Neutrophil (primary cell): ENCODE results near the gene CPNE4.

Experiments used
- H3K27ac ChIP-seq: fragments of 200-600 bp; sonication (generic); 2 replicates; pipeline ENCODE4 v1.5.1; 2016; ENCODE audit warnings: mild to moderate bottlenecking, moderate library complexity
- H3K27me3 ChIP-seq: fragments of 200-600 bp; sonication (generic); 2 replicates; pipeline ENCODE4 v1.6.0; 2016; ENCODE audit warnings: mild to moderate bottlenecking
- H3K36me3 ChIP-seq: fragments of 200-600 bp; sonication (generic); 2 replicates; pipeline ENCODE4 v1.5.1; 2017
- H3K4me1 ChIP-seq, 2 experiments: fragments of 200-600 bp in 1 of 2; sonication (generic) in 1 of 2; 1 replicate in 1 of 2; 2 replicates in 1 of 2; pipeline versions ENCODE4 v1.5.1 to v1.6.1; 2013 to 2016; ENCODE audit warnings: low read depth in 1 of 2, low read length in 1 of 2, mild to moderate bottlenecking in 1 of 2, moderate library complexity in 1 of 2; ENCODE audit not compliant: control insufficient read depth in 1 of 2, insufficient read depth in 1 of 2
- H3K4me3 ChIP-seq, 2 experiments: fragments of 200-600 bp in 1 of 2; sonication (generic) in 1 of 2; 1 replicate in 1 of 2; 2 replicates in 1 of 2; pipeline ENCODE4 v1.5.1; 2013 to 2016; ENCODE audit warnings: low read depth in 1 of 2, low read length in 1 of 2, mild to moderate bottlenecking in 1 of 2, moderate library complexity in 1 of 2
- H3K9me3 ChIP-seq: fragments of 200-600 bp; sonication (generic); 2 replicates; pipeline ENCODE4 v1.5.1; 2016
- CTCF ChIP-seq: fragments of 200-600 bp; sonication (generic); IDR thresholded peaks from 2 replicates; pipeline ENCODE4 v1.5.1; 2016; ENCODE audit warnings: antibody characterized with exemption

Gene CPNE4

GRCh38 chr3:131555456-131555855 lies 479.4 kb downstream of the CPNE4 start:
- Histone ChIP-seq H3K4me3 (no peak overlapping the region), H3K9me3 (no peaks in the 10 kb centered on the region), H3K4me1 (no peaks in the 10 kb centered on the region), H3K36me3 (no peaks in the 10 kb centered on the region), H3K27me3 (peaks cover 22% of the 10 kb centered on the region), H3K27ac (no peak overlapping the region)
- no peak for TF ChIP-seq CTCF

GRCh38 chr3:131553495-131554247 lies 481.1 kb downstream of the CPNE4 start:
- no peak for TF ChIP-seq CTCF
- no peaks in the 10 kb centered on the region for H3K9me3 ChIP-seq
- no peaks in the 10 kb centered on the region for H3K4me1 ChIP-seq
- peaks cover 5% of the 10 kb centered on the region for H3K27me3 ChIP-seq
- no peak overlapping the region for H3K4me3 ChIP-seq
- no peak overlapping the region for H3K27ac ChIP-seq
- H3K36me3 ChIP-seq = no peaks in the 10 kb centered on the region

- no peak overlapping the region for H3K27ac ChIP-seq
- H3K36me3 ChIP-seq = no peaks in the 10 kb centered on the region
- H3K27me3 ChIP-seq = peaks cover 3% of the 10 kb centered on the region
- no peak for TF ChIP-seq CTCF
- no peaks in the 10 kb centered on the region for H3K9me3 ChIP-seq
- no peak overlapping the region for H3K4me3 ChIP-seq
- H3K4me1 ChIP-seq = no peaks in the 10 kb centered on the region
Observed at GRCh38 chr3:131551761-131552160, 483.1 kb downstream of the CPNE4 start.

- Histone ChIP-seq H3K27me3 (peaks cover 9% of the 10 kb centered on the region), H3K4me1 (no peaks in the 10 kb centered on the region), H3K4me3 (no peak overlapping the region), H3K27ac (no peak overlapping the region), H3K9me3 (no peaks in the 10 kb centered on the region), H3K36me3 (no peaks in the 10 kb centered on the region)
- TF ChIP-seq CTCF = no peak
Observed at GRCh38 chr3:131550562-131551465, 484.0 kb downstream of the CPNE4 start.

GRCh38 chr3:131549340-131549739 lies 485.5 kb downstream of the CPNE4 start:
- TF ChIP-seq CTCF = no peak
- H3K36me3 ChIP-seq = no peaks in the 10 kb centered on the region
- peaks cover 12% of the 10 kb centered on the region for H3K27me3 ChIP-seq
- no peak overlapping the region for H3K4me3 ChIP-seq
- no peaks in the 10 kb centered on the region for H3K4me1 ChIP-seq
- no peaks in the 10 kb centered on the region for H3K9me3 ChIP-seq
- H3K27ac ChIP-seq = no peak overlapping the region
